LNCAP (cell line): ENCODE measurements around the gene PLCB4.

Source experiments
- CTCF ChIP-seq: fragments of 450-650 bp; IDR thresholded peaks from 2 replicates; pipeline ENCODE4 v1.5.1; 2017; ENCODE audit warnings: mild to moderate bottlenecking

The PLCB4 gene

GRCh38 chr20:9374480-9374879, 305.6 kb downstream of the PLCB4 start:
- TF ChIP-seq CTCF: no peak

GRCh38 chr20:9375221-9375681, 306.4 kb downstream of the PLCB4 start:
- no peak for TF ChIP-seq CTCF

- TF ChIP-seq CTCF: no peak
Observed at GRCh38 chr20:9377007-9377406, 308.1 kb downstream of the PLCB4 start.

- no peak for TF ChIP-seq CTCF
Observed at GRCh38 chr20:9388160-9388812, 319.4 kb downstream of the PLCB4 start.

GRCh38 chr20:9388813-9389161, 319.9 kb downstream of the PLCB4 start:
- no peak for TF ChIP-seq CTCF

GRCh38 chr20:9389346-9389745, 320.5 kb downstream of the PLCB4 start:
- no peak for TF ChIP-seq CTCF

GRCh38 chr20:9390441-9390840, 321.6 kb downstream of the PLCB4 start:
- no peak for TF ChIP-seq CTCF
